Body of pancreas (tissue), 4 donors: Measurements from ENCODE around the gene PHF19. TPM values are rescaled to one million over a fixed set of nuclear protein-coding genes. Genes with fewer than 3 reads are reported as not detected.
A peak's percentile ranks its signal among the peaks of the same experiment; 100 is the strongest.

ENCODE experiments used
- ATAC-seq: fragments of 150-250 bp; one replicate; pipeline ENCODE4 v1.9.1; 2016
- DNase-seq, 4 donors: peaks; one replicate each; pipeline ENCODE4 v3.0.0-alpha.2; 2019
- H3K27ac ChIP-seq, 4 donors: fragments of 200-600 bp; sonication (generic); 1 replicate in 3 of 4; 2 replicates in 1 of 4; pipeline versions ENCODE4 v1.5.1 to v1.6.1; 2016 to 2019; ENCODE audit warnings: mild to moderate bottlenecking in 1 of 4, mixed read lengths in 1 of 4, moderate library complexity in 1 of 4
- H3K27me3 ChIP-seq, 2 donors: fragments of 200-600 bp; sonication (generic); one replicate each; pipeline ENCODE4 v1.6.0; 2016; ENCODE audit warnings: mild to moderate bottlenecking in 1 of 2
- H3K36me3 ChIP-seq, 2 donors: fragments of 200-600 bp; sonication (generic); replicated peaks in 1 of 2; 2 replicates each; pipeline ENCODE4 v1.5.1; 2016; ENCODE audit warnings: low read depth in 2 of 2; ENCODE audit not compliant: insufficient read depth in 1 of 2
- H3K4me1 ChIP-seq: fragments of 200-600 bp; sonication (generic); one replicate; pipeline ENCODE4 v1.6.0; 2016
- H3K4me3 ChIP-seq, 2 donors: fragments of 200-600 bp; sonication (generic); 1 replicate in 1 of 2; 2 replicates in 1 of 2; pipeline ENCODE4 v1.5.1; 2016 to 2019
- H3K9me3 ChIP-seq, 3 donors: fragments of 200-600 bp; sonication (generic); 1 replicate in 2 of 3; 2 replicates in 1 of 3; pipeline ENCODE4 v1.5.1; 2016
- POLR2A ChIP-seq, 3 donors: fragments of 450-650 bp; IDR thresholded peaks; one replicate each; pipeline ENCODE4 v1.6.1; 2016; ENCODE audit warnings: antibody characterized with exemption in 3 of 3, mild to moderate bottlenecking in 2 of 3
- WGBS, 2 donors: methylation state at CpG; one replicate each; pipeline ENCODE4 v1.1.5; 2017; 5-methylcytosine and 5-hydroxymethylcytosine counted together
- intact Hi-C: fragments of 100-400 bp; cut with DNase I; formaldehyde crosslinking; loops from one replicate; pipeline ENCODE4 v1.15.1; 2023
- total RNA-seq, 2 donors: library from RNA; depleted of rRNA; stranded (reverse); fragments of >200 nt; gene quantifications; one replicate each; pipeline ENCODE4 v1.1.0, GENCODE V29; 2016
- TF ChIP-seq, protein P1 (sequence below), 7 experiments: fragments of 450-650 bp in 4 of 7; fragments of 200-600 bp in 3 of 7; sonication (generic) in 3 of 7; IDR thresholded peaks; one replicate each; pipeline ENCODE4 v1.5.1; 2016 to 2019; ENCODE audit warnings: antibody characterized with exemption in 7 of 7

Gene PHF19
- total RNA-seq, 2 donors from 2014 or later, result 5.4 to 6.9 TPM

DNA sequence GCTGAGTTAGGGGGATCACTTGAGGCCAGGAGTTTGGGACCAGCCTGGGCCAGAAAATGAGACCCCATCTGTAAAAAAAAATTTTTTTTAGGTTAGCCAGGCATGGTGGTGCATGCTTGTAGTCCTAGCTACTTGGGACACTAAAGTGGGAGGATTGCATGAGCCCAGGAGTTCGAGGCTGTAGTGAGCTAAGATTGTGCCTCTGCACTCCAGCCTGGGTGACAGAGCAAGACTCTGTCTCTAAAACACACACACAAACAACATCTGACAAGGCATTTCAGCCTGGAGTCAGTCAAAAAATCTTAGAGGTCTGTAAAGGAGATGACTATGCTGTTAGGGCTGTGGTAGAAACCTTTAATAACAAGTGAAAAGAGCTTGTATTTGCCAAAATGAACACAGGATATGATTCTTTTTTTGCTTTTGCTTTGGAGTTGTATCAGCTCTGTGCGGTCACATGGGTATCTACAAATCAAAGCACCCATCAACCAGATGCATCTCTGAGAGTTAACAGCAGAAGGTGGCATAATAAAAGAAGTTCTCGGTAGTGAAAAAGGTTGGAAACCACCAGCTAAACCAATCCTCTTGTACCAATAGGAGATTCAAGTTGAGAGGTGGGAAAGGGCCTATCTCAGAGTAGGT, 30.6 kb downstream of the PHF19 start:
- no peak for DNase-seq
- Histone ChIP-seq H3K27me3 (no peaks in the 10 kb centered on the region), H3K4me1 (peaks cover 51% of the 10 kb centered on the region), H3K36me3 (no peaks in the 10 kb centered on the region), H3K4me3 (no peak overlapping the region), H3K27ac (peak overlapping the region in 1 of 4 donors; percentile 3), H3K9me3 (no peaks in the 10 kb centered on the region)
- TF ChIP-seq POLR2A (IDR thresholded peaks at IDR 0.05), result no peak
- TF ChIP-seq, protein P1, sequence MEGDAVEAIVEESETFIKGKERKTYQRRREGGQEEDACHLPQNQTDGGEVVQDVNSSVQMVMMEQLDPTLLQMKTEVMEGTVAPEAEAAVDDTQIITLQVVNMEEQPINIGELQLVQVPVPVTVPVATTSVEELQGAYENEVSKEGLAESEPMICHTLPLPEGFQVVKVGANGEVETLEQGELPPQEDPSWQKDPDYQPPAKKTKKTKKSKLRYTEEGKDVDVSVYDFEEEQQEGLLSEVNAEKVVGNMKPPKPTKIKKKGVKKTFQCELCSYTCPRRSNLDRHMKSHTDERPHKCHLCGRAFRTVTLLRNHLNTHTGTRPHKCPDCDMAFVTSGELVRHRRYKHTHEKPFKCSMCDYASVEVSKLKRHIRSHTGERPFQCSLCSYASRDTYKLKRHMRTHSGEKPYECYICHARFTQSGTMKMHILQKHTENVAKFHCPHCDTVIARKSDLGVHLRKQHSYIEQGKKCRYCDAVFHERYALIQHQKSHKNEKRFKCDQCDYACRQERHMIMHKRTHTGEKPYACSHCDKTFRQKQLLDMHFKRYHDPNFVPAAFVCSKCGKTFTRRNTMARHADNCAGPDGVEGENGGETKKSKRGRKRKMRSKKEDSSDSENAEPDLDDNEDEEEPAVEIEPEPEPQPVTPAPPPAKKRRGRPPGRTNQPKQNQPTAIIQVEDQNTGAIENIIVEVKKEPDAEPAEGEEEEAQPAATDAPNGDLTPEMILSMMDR (IDR thresholded peaks at IDR 0.05), result no peak
- intact Hi-C loops, result no loop called here
- 78 to 94% methylated on average over 3 of the region's 3 CpGs for WGBS, 2 donors
- ATAC-seq, result no peak

DNA sequence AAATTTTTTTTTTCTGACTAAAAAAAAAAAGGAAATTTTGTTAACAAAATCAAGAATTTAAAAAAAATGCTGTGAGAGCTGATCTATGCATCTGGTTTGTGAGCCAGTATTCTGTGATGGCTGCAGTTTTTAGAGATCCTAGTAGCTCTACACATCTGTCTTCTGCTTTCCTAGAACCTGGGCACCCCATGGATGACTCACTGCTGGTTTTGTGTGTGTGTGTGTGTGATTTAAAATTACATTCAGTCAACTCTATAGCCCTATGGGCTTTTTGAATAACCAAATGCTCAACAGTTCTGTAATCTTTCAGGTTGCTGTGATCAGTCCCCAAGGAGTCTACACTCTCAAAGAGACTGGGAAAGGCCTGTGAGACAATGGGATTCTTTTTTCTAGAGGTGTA, 31.7 kb downstream of the PHF19 start:
- DNase-seq, result no peak
- TF ChIP-seq POLR2A (IDR thresholded peaks at IDR 0.05), result no peak
- TF ChIP-seq, protein P1 (IDR thresholded peaks at IDR 0.05), result no peak
- intact Hi-C loops, result no loop called here

DNA sequence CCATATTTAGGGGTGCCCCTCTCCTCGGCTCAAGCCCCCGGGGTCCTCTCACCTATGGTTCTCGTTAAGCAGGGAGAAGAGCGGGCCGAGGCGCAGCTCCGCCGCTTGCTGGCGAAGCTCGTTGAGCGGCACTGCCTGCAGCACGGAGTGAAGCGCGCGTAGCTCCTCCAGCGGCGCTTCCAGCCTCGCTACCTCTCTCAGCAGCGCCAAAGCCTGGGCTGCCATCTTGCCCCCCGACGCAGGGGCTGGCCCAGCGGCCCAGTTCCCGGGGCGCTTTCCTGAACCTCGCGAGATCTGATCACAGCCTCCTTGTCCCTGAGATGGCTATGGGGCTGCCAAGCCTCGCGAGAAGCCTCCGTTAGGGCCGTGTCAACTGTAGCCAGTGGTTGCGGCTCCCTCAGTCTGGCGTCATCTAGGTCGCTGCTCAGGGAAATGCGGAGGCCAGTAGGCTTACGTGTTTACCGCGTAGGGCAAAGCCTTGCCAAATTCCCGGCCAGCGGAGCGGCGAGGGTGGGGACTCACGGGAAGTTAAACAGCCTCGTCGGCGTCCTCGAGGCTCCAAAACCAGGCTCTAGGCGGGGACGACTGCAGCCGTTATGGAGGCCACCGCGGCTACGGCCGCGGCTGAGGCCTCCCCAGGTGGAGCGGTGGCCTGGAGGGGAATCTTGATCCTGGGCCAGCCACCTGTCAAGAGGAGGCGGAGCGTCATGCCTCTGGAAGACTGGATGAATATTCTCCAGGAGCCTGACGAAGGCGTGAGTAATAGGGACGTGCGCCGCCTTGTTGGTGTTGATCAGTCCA, 34.1 kb downstream of the PHF19 start, which contains the start of gene PSMD5:
Gene PSMD5 (minus strand): TSS at position 238 of the 801 bp plus-strand sequence. CDS start 13 bp downstream, at position 225.
- TF ChIP-seq, protein P1 (IDR thresholded peaks at IDR 0.05), result peak in 2 of 7 experiments; percentile 15 to 19
- TF ChIP-seq POLR2A (IDR thresholded peaks at IDR 0.05), result peak; percentile 91 to 98 (median 96)
- Histone ChIP-seq H3K36me3 (no peaks in the 10 kb centered on the region), H3K9me3 (no peaks in the 10 kb centered on the region), H3K4me3 (peak within 1 kb of the TSS; percentile 55 to 84), H3K4me1 (peaks cover 51% of the 10 kb centered on the region), H3K27ac (peak within 1 kb of the TSS; percentile 92 to 95 (median 94)), H3K27me3 (no peaks in the 10 kb centered on the region)
- WGBS, 2 donors, result 2 to 17% methylated on average over 7 to 62 of the region's 62 CpGs
- DNase-seq (peak; percentile 98 to 100 (median 99)), ATAC-seq (peak; percentile 98)
- intact Hi-C loops, result no loop called here

More for the DNA sequence above, 31.7 kb downstream of the PHF19 start:
- ATAC-seq, result no peak
- Histone ChIP-seq H3K4me3 (no peak overlapping the region), H3K4me1 (peaks cover 51% of the 10 kb centered on the region), H3K36me3 (no peaks in the 10 kb centered on the region), H3K27ac (no peak overlapping the region), H3K27me3 (no peaks in the 10 kb centered on the region), H3K9me3 (no peaks in the 10 kb centered on the region)

DNA sequence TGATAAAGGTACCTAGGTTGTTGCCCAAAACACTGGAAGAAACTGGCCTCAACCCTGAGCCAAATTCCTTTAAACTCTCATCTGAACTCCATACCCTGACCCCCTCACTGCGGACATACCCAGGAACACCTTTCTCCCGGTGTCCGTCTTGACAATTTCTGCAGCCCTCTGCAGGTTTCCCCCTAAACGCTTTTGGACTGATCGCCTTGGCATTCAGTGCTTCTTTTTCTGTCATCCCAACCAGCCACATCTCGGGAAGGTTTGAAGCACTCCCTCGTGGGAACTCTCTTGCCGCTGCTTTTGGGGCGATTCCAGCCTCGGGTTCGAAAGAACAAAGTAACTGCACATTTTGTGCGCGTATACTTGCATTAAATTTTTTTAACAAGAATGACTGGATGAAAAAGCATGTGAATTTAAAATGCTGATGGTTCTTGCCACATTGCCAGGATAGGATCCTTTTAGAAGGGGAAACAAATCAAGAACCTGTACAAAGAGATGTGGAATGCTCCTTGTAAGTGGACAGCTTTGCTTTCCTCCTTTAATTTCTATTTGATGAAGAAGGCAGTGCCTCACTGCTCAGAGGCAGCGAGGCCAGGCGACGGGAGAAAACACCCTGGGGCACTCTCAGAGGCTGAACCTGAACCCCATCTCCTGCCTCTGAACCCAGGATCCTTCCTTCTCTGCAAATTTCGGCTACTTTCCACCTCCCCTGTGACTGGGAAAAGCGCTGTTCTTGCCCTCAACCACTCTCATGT, 34.9 kb downstream of the PHF19 start:
- TF ChIP-seq POLR2A (IDR thresholded peaks at IDR 0.05), result no peak
- TF ChIP-seq, protein P1 (IDR thresholded peaks at IDR 0.05), result no peak
- H3K27ac ChIP-seq, result peak overlapping the region; percentile 92 to 95 (median 94)
- intact Hi-C loops, result no loop called here

More for the DNA sequence above, 34.9 kb downstream of the PHF19 start:
- Histone ChIP-seq H3K27me3 (no peaks in the 10 kb centered on the region), H3K36me3 (no peaks in the 10 kb centered on the region), H3K4me3 (peak overlapping the region; percentile 55 to 84), H3K4me1 (peaks cover 43% of the 10 kb centered on the region), H3K9me3 (no peaks in the 10 kb centered on the region)
- DNase-seq, result no peak
- WGBS, 2 donors, result 33 to 35% methylated on average over 18 of the region's 18 CpGs
- ATAC-seq, result peak; percentile 1
